Fibroblast of skin of left biceps (primary cell): Measurements from ENCODE around the gene INPP5D.
"Not testable (repeated sequence)": the region's sequence is repeated elsewhere in the genome, so short reads cannot be mapped to it uniquely, and the experiment has no call there.

ENCODE experiments used
- DNase-seq, 2 experiments: peaks; one replicate each; pipeline ENCODE4 v3.0.0-alpha.2; 2013; ENCODE audit warnings: low read depth in 2 of 2

Gene INPP5D

GRCh38 chr2:233032551-233033320 lies 27.4 kb upstream of the INPP5D start, which contains the start of gene NEU2:
Gene NEU2 (plus strand): TSS chr2:233032672. CDS start chr2:233032672, 0 bp downstream.
- no peak for DNase-seq

- DNase-seq, result no peak
Observed at GRCh38 chr2:233033672-233034071, 26.5 kb upstream of the INPP5D start.

GRCh38 chr2:233034091-233034882 lies 25.9 kb upstream of the INPP5D start:
- DNase-seq, result no peak

- DNase-seq, result no peak
Observed at GRCh38 chr2:233035426-233036161, 24.5 kb upstream of the INPP5D start.

- DNase-seq, result no peak
Observed at GRCh38 chr2:233036162-233036838, 23.8 kb upstream of the INPP5D start.

GRCh38 chr2:233037078-233037477 lies 23.1 kb upstream of the INPP5D start:
- no peak for DNase-seq

- DNase-seq, result no peak
Observed at GRCh38 chr2:233039212-233039845, 20.8 kb upstream of the INPP5D start.

- no peak for DNase-seq
Observed at GRCh38 chr2:233039846-233040530, 20.2 kb upstream of the INPP5D start.

- DNase-seq, result no peak
Observed at GRCh38 chr2:233040571-233040970, 19.6 kb upstream of the INPP5D start.

GRCh38 chr2:233041722-233042323 lies 18.3 kb upstream of the INPP5D start:
- no peak for DNase-seq

GRCh38 chr2:233042549-233042948 lies 17.6 kb upstream of the INPP5D start:
- no peak for DNase-seq

GRCh38 chr2:233044974-233045605 lies 15.1 kb upstream of the INPP5D start:
- no peak for DNase-seq

- no peak for DNase-seq
Observed at GRCh38 chr2:233047206-233047605, 12.9 kb upstream of the INPP5D start.

- no peak for DNase-seq
Observed at GRCh38 chr2:233047667-233048066, 12.5 kb upstream of the INPP5D start.

GRCh38 chr2:233048569-233049193 lies 11.5 kb upstream of the INPP5D start:
- no peak for DNase-seq

GRCh38 chr2:233049194-233049761 lies 10.9 kb upstream of the INPP5D start:
- DNase-seq, result no peak

- no peak for DNase-seq
Observed at GRCh38 chr2:233051241-233052149, 8.6 kb upstream of the INPP5D start.

- not testable (repeated sequence) for DNase-seq
Observed at GRCh38 chr2:233052517-233052916, 7.6 kb upstream of the INPP5D start.
